ENCODE results near the gene FSIP1.

Gene FSIP1

GRCh38 chr15:39558421-39558820 lies 224.2 kb downstream of the FSIP1 start:
- DNase-seq (ENCODE audit: extremely low read depth in 1 of 2, low read depth in 1 of 2), result no peak

- no peak for DNase-seq (ENCODE audit: extremely low read depth in 1 of 2, low read depth in 1 of 2)
These were observed 226.2 kb downstream of the FSIP1 start for GRCh38 chr15:39556461-39556860.

DNA sequence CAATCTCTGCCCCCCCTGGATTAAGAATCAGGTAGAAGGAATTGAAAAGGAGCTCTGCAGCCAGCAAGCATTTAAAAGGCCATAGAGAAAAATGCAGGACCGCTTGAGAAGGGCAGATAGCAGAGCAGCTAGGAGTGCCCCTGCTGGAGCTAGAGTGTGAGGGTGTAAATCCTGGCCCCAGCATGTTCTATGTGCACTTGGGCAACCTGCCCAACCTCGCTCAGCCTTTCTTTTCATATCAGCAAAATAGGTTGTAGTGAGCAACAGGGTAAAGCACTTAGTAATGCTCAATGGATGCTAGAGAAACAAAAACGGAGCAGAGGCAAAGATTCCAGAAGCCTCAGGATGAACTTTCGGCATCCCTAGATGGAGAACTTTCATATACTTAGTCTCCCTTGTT lies 226.8 kb downstream of the FSIP1 start:
- no peak for DNase-seq (ENCODE audit: extremely low read depth in 1 of 2, low read depth in 1 of 2)

DNA sequence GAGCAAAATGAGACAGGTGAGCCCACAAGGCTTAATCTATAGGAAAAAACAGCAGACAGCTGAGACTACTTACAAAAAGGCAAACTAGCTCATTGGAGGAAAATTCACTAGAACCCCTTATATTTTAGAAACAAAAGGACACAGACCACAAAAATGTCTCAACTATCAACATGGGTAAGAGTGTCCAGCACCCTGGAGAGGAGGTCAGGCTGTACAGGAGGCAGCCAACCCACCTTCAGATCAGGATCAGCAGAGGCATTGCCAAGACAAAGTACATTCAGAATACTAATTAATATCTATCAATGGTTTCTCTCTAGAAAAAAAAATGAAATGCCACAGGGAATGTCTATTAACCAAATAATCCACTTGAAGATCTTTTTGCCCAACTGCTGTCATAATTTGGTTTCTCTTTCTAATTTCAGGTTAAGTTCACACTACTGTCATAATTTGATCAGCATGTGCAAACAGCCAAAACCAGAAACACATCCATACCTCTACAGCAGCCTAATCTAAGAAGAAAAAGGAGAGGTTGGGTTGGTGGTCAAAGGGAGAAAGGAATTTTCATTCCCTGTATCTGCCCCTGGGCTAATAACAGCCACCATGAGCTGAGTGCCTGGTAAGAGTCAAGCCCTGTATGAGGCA lies 227.8 kb downstream of the FSIP1 start:
- DNase-seq (ENCODE audit: extremely low read depth in 1 of 2, low read depth in 1 of 2), result no peak

- DNase-seq (ENCODE audit: extremely low read depth in 1 of 2, low read depth in 1 of 2), result no peak
These were observed 228.5 kb downstream of the FSIP1 start for GRCh38 chr15:39553947-39554693.

- no peak for DNase-seq (ENCODE audit: extremely low read depth in 1 of 2, low read depth in 1 of 2)
These were observed 230.1 kb downstream of the FSIP1 start for GRCh38 chr15:39552556-39552955.

GRCh38 chr15:39551476-39551875 lies 231.2 kb downstream of the FSIP1 start:
- no peak for DNase-seq (ENCODE audit: extremely low read depth in 1 of 2, low read depth in 1 of 2)
